HG03469 (cell line): ENCODE results near the gene OR2B2.

Experiments
- ATAC-seq: cut with Tn5 transposase; IDR thresholded peaks from one replicate; pipeline ENCODE4 v1.9.1; 2021; ENCODE audit warnings: mild to moderate bottlenecking, moderate library complexity, moderate number of reproducible peaks; ENCODE audit not compliant: unreplicated experiment

The OR2B2 gene

GRCh38 chr6:27893836-27894807 is 18.1 kb downstream of the OR2B2 start:
- ATAC-seq = no peak

DNA sequence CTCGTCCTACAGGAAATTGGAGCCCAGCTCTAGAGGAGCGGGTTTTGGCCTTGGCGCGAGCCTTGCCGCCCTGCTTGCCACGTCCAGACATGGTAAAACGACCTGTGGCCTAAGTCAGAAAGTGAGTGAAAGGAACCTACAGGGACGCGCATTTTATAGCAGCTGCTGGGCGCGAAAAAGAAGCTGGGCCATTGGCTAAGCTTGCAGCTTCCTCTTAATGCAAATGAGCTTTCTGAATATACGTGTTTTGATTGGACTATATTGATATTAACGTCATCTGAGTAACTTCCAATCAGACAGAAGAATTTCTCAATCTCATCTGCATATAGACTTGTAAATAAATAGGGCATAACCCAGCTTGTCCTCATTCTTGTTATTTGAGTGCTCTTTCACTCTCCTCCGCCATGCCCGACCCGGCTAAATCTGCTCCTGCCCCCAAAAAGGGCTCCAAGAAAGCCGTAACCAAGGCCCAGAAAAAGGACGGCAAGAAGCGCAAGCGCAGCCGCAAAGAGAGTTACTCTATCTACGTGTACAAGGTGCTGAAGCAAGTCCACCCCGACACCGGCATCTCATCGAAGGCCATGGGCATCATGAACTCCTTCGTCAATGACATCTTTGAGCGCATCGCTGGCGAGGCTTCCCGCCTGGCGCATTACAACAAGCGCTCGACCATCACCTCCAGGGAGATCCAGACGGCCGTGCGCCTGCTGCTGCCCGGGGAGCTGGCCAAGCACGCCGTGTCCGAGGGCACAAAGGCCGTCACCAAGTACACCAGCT is 18.9 kb downstream of the OR2B2 start:
- ATAC-seq = peak; percentile 40

GRCh38 chr6:27892649-27893058 is 19.5 kb downstream of the OR2B2 start:
- no peak for ATAC-seq

DNA sequence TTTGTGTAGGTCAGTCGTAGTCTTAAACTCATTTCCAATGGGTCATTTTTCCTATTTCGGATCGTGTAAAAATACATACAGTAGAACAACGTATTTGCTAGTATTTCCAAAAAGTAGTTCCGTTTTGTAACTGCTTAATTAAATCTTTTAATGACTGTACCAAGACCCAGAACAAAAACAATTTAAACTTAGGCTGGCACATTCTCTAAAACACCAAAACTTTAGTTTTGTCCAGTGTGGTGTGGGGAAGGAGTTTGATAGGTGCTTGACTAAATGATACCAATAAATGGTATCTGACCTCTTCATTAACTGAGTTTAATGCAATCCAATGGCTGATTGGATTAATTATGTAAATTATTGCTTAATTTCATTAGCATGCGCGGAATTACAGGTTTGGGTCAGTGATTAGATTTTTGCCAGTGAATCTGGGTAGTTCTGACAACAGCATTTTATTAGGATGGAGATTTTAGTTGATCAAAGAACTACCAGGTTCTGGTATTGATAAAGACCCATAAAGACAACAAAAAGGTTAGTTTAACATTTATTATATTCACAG is 20.8 kb downstream of the OR2B2 start:
- no peak for ATAC-seq

DNA sequence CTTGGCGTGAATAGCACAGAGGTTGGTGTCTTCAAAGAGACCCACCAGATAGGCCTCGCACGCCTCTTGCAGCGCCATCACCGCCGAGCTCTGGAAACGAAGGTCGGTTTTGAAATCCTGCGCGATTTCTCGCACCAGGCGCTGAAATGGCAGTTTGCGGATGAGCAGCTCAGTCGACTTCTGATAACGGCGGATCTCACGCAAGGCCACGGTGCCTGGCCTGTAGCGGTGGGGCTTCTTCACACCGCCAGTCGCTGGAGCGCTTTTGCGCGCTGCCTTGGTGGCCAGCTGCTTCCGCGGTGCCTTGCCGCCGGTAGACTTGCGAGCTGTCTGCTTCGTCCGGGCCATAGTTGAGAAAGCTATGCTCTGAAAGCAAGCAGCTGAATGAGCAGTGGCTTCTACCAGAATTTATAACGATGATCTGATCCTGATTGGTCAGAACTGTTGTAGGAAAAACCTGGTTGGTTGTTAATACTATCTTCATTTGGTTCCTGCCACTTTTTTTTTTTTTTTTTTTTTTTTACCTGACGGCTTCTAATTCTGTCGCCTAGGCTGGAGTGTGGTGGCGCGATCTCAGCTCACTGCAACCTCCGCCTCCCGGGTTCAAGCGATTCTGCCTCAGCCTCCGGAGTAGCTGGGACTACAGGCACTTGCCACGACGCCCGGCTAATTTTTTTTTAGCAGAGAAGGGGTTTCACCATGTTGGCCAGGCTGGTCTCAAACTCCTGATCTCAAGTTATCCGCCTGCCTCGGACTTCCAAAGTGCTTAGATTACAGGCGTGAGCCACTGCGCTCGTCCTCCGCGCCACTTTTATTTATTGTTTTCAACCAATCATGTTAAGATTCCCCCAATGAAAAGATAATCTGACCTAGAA is 21.5 kb downstream of the OR2B2 start:
- peak; percentile 33 for ATAC-seq

DNA sequence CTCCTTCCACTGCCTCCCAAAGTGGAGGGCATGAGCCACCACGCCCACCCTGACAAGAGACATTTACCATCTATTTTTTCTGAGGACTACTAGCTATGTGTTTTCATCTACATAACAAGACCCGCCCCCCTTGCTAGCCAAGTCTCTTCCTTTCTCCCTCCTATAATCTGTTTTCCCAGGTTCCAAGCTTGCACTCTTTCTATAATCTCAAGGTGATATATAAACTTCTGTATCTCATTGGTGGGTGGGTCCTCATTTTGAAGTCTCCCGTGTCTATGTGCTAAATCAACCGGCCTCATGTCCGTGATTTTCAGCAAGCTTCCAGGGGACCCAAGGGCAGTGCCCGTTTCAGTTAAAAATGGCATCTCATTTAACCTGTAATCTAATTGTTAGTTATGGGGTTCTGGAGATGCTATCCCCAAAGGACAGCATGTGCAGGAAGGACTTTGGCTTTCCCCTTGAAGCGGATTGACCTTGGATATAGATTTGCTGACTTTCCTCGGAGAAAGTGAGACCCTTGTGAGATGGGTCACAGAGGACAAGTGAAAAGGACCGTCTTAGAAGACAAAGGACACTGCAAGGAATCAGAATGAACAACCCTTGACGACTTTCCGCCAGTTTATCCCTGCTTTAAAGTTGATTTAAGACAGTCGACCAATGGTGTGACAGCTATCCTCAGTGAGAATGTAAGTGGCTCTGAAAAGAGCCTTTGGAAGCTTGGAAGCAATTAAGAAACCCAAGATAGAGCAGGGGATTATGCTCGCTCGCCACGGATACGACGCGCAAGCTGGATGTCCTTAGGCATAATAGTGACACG is 22.4 kb downstream of the OR2B2 start:
- no peak for ATAC-seq

DNA sequence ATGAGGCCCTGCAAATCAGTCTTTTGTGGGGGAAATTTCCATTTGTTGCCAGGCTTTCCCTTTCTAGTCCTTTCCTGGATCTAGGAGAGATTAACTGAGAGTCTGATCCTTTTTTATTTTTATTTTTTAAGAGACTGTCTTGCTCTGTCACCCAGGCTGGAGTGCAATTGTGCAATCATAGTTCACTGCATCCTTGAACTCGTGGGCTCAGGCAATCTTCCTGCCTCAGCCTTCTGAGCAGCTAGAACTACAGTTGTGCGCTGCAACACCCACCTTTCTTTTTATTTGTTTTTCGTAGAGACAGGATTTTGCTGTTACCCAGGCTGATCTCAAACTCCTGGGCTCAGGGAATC is 22.9 kb downstream of the OR2B2 start:
- ATAC-seq = no peak

DNA sequence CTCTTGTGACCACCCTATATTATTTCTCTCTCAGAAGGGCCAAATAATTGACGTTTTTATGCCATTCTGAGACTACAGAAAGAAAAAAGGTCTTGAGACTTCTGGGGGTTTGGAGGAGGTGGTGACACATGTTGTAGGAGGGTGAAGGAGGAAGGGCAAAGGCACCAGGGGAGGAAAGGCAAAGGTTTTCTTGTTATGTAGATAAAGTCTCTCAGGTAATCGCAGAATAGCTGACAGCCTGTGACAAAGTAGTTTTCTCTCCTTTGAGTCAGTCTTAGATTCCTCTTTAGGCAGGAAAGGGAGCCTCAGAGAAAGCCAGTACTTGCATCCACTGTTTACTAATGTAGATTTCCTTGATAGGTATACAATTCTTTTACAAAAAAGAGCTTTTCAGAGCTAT is 23.6 kb downstream of the OR2B2 start:
- ATAC-seq = no peak

- ATAC-seq = no peak
Observed at GRCh38 chr6:27886073-27886472, 26.1 kb downstream of the OR2B2 start.

DNA sequence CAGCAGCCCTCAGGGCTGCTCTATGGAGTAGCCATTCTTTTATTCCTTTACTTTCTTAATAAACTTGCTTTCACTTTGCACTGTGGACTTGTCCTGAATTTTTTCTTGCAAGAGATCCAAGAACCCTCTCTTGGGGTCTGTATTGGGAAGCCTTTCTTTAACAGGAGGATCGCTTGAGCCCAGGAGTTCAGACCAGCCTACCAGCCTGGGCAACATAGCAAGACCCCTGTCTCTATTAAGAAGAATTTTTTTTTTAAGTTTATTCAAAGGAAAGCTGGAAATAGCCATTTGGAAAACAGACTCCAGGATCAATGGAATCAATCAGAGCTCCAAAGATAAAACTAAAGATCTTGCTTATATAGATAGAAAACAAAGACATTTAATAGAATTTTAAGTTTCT is 29.1 kb downstream of the OR2B2 start:
- ATAC-seq = no peak

- no peak for ATAC-seq
Observed at GRCh38 chr6:27882624-27883023, 29.6 kb downstream of the OR2B2 start.

DNA sequence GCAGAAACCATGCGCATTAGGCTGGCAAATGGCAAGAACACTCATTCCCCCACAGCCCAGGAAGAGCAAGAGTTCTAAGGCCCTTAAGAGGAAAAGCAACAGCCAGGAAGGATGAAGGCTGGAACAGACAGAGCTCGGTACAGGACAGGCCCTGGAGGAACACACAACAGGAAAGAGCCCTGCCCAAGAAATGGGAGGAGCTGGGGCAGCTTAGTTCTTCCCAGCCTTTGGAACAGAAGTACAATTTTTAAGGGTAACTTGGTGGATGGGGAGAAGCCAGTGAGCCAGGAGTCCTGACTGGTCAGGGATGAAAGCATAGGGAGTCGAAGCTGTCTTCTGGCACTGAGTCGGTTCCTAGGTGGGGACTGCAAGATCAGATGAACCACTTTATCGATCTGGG is 32.4 kb downstream of the OR2B2 start:
- no peak for ATAC-seq

GRCh38 chr6:27874016-27874415 is 38.2 kb downstream of the OR2B2 start:
- no peak for ATAC-seq

- no peak for ATAC-seq
Observed at GRCh38 chr6:27873021-27873940, 38.9 kb downstream of the OR2B2 start.

GRCh38 chr6:27872642-27873020 is 39.6 kb downstream of the OR2B2 start:
- no peak for ATAC-seq

DNA sequence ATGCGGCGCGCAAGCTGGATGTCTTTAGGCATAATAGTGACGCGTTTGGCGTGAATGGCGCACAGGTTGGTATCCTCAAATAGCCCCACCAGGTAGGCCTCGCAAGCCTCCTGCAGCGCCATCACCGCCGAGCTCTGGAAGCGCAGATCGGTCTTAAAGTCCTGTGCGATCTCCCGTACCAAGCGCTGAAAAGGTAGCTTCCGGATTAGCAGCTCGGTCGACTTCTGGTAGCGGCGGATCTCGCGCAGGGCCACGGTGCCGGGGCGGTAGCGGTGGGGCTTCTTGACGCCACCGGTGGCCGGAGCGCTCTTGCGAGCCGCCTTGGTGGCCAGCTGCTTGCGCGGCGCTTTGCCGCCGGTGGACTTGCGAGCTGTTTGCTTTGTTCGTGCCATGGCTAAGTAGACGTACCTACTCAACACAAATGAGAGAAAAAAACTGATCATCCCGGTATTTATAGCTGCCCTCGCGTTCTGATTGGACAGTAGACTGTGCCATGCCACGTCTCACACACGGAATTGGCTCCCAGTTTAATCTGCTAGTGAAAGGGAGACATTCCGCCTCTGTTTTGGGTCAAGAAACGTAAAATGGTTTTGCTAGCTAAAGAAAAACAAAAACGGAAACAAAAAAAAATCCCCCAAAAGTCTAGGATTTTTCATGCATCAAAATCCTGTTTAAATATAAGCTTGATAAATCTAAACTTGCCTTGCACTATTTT is 40.1 kb downstream of the OR2B2 start:
- ATAC-seq = peak; percentile 43

DNA sequence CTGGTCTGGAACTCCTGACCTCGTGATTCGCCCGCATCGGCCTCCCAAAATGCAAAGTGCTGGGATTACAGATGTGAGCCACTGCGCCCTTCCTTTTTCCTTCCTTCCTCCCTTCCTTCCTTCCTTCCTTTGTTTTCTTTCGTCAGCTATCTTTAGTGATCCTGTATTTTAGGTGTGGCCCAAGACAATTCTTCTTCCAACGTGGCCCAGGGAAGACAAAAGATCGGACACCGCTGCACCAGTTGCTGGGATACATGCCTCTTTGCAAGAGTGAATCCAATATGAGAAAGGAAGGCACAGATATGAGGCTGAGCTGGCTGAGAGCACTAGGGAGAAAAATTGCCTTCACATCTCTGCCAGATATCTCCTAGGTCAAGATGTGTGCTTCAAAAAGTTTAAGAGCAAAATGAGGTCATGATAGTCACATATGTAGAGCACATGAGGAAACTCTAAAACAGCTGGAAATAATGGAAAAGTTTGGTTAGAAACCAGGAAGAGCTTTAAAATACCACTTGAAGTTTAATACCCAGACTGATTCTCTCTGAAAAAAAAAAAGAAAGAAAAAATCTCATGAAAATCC is 41.8 kb downstream of the OR2B2 start:
- no peak for ATAC-seq

- no peak for ATAC-seq
Observed at GRCh38 chr6:27868311-27868710, 43.9 kb downstream of the OR2B2 start.
